ENCODE measurements around the gene SCARF2. TPM values are rescaled to one million over a fixed set of nuclear protein-coding genes. Genes with fewer than 3 reads are reported as not detected.
"Not testable (repeated sequence)": the region's sequence is repeated elsewhere in the genome, so short reads cannot be mapped to it uniquely, and the experiment has no call there.

SCARF2 gene
- total RNA-seq, 1 donor, result 15.5 TPM

- no peak for DNase-seq (ENCODE audit: low read depth)
- H3K4me3 ChIP-seq (ENCODE audit: low read depth, low read length), result no peak overlapping the region
- TF ChIP-seq CTCF (IDR thresholded peaks at IDR 0.05; ENCODE audit: insufficient read depth, low read depth, low read length), result no peak
These were observed 25.0 kb downstream of the SCARF2 start for GRCh38 chr22:20412474-20413216.

DNA sequence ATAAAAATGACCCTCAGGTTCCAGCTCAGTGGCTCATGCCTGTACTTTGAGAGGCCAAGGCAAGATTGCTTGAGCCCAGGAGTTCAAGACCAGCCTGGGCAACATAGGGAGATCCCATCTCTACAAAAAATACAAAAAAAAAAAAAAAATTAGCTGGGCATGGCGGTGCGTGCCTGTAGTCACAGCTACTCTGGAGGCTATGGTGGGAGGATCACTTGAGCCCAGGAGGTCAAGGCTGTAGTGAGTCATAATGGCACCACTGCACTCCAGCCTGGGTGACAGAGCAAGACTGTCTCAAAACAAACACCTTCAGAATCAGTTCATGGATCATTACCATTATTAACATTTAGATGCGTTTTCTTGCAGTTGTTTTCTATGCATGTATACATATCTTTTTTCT, 28.2 kb downstream of the SCARF2 start:
- not testable (repeated sequence) for H3K4me3 ChIP-seq (ENCODE audit: low read depth, low read length); DNase-seq (ENCODE audit: low read depth)

DNA sequence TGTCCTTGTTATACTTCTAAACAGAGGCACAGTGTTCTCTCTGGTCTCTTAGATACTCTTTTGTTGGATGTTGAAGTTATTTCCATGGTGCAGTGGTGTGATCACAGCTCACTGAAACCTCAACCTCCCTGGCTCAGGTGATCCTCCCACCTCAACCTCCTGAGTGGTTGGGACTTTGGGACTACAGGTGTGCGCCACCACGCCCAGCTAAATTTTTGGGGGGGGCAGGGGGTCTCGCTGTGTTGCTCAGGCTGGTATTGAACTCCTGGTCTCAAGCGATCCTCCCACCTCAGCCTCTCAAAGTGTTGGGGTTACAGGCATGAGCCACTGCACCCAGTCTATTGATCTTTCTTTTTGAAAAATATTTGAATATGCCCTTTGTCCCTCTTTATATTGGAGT, 28.7 kb downstream of the SCARF2 start:
- no peak overlapping the region for H3K4me3 ChIP-seq (ENCODE audit: low read depth, low read length)
- DNase-seq (ENCODE audit: low read depth), result no peak
- TF ChIP-seq CTCF (IDR thresholded peaks at IDR 0.05; ENCODE audit: insufficient read depth, low read depth, low read length), result no peak

GRCh38 chr22:20407829-20408228, 29.8 kb downstream of the SCARF2 start:
- no peak overlapping the region for H3K4me3 ChIP-seq (ENCODE audit: low read depth, low read length)
- DNase-seq (ENCODE audit: low read depth), result no peak
- TF ChIP-seq CTCF (IDR thresholded peaks at IDR 0.05; ENCODE audit: insufficient read depth, low read depth, low read length), result no peak

- no peak for DNase-seq (ENCODE audit: low read depth)
- H3K4me3 ChIP-seq (ENCODE audit: low read depth, low read length), result no peak overlapping the region
- TF ChIP-seq CTCF (IDR thresholded peaks at IDR 0.05; ENCODE audit: insufficient read depth, low read depth, low read length), result no peak
These were observed 30.8 kb downstream of the SCARF2 start for GRCh38 chr22:20406686-20407408.

DNA sequence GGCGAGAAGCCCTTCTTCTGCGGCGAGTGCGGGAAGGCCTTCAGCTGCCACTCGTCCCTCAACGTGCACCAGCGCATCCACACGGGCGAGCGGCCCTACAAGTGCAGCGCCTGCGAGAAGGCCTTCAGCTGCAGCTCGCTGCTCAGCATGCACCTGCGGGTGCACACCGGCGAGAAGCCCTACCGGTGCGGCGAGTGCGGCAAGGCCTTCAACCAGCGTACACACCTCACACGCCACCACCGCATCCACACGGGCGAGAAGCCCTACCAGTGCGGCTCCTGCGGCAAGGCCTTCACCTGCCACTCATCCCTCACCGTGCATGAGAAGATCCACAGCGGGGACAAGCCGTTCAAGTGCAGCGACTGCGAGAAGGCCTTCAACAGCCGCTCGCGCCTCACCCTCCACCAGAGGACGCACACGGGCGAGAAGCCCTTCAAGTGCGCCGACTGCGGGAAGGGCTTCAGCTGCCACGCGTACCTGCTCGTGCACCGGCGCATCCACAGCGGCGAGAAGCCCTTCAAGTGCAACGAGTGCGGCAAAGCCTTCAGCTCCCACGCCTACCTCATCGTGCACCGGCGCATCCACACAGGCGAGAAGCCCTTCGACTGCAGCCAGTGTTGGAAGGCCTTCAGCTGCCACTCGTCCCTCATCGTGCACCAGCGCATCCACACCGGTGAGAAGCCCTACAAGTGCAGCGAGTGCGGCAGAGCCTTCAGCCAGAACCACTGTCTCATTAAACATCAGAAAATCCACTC, 31.5 kb downstream of the SCARF2 start:
- TF ChIP-seq CTCF (IDR thresholded peaks at IDR 0.05; ENCODE audit: insufficient read depth, low read depth, low read length), result no peak
- DNase-seq (ENCODE audit: low read depth), result no peak
- no peak overlapping the region for H3K4me3 ChIP-seq (ENCODE audit: low read depth, low read length)

All from fibroblast of villous mesenchyme (primary cell).